Measurements from ENCODE around the gene INSYN2A.

- no peak for TF ChIP-seq CTCF (IDR thresholded peaks at IDR 0.05)
- TF ChIP-seq POLR2AphosphoS5 (IDR thresholded peaks at IDR 0.05): no peak
These were observed 46.3 kb downstream of the INSYN2A start for GRCh38 chr10:127150136-127150535.

All from upper lobe of left lung (tissue), 4 donors.